CD4-positive, alpha-beta T cell (primary cell): ENCODE data around the gene TBC1D16. TPM values are rescaled to one million over a fixed set of nuclear protein-coding genes. Genes with fewer than 3 reads are reported as not detected.

Experiments used
- ATAC-seq: fragments of 200-7000 bp; cut with Tn5 transposase; one replicate; pipeline ENCODE4 v1.10.0; 2022; ENCODE audit warnings: mild to moderate bottlenecking; ENCODE audit not compliant: poor library complexity
- CTCF ChIA-PET: fragments of 350-600 bp; sonication (Branson Sonifier 250); formaldehyde crosslinking; loops from one replicate; lab custom pipeline; 2021; ENCODE audit warnings: antibody characterized with exemption, inconsistent platforms; lab: Charles Lee
- POLR2A ChIA-PET: fragments of 350-600 bp; sonication (Branson Sonifier 250); formaldehyde crosslinking; loops from one replicate; lab custom pipeline; 2021; ENCODE audit warnings: antibody characterized with exemption, inconsistent platforms; lab: Charles Lee
- DNase-seq, 14 experiments: peaks; one replicate each; pipeline ENCODE4 v3.0.0-alpha.2; 2013 to 2020; ENCODE audit warnings: mixed read lengths in 2 of 14
- H3K27ac ChIP-seq, 2 donors: one replicate each; pipeline versions ENCODE4 v1.5.1 to v1.7.0; 2013; ENCODE audit warnings: low read length in 2 of 2, low read depth in 1 of 2, mild to moderate bottlenecking in 1 of 2
- H3K27me3 ChIP-seq, 2 experiments: 1 replicate in 1 of 2; 2 replicates in 1 of 2; pipeline versions ENCODE4 v1.6.1 to v1.7.0; 2013; ENCODE audit warnings: low read length in 2 of 2, control low read depth in 1 of 2, mild to moderate bottlenecking in 1 of 2, moderate library complexity in 1 of 2; ENCODE audit not compliant: insufficient read depth in 2 of 2, control insufficient read depth in 1 of 2
- H3K36me3 ChIP-seq: one replicate; pipeline ENCODE4 v1.6.1; 2013; ENCODE audit warnings: low read length, control low read depth; ENCODE audit not compliant: insufficient read depth
- H3K4me1 ChIP-seq: one replicate; pipeline ENCODE4 v1.6.1; 2013; ENCODE audit warnings: low read length, control low read depth; ENCODE audit not compliant: insufficient read depth
- H3K4me3 ChIP-seq: one replicate; pipeline ENCODE4 v1.5.1; 2013; ENCODE audit warnings: mild to moderate bottlenecking, low read length, moderate library complexity
- H3K9me3 ChIP-seq, 2 experiments: 1 replicate in 1 of 2; 2 replicates in 1 of 2; pipeline versions ENCODE4 v1.6.1 to v1.7.0; 2013; ENCODE audit warnings: low read length in 2 of 2, mild to moderate bottlenecking in 2 of 2, control low read depth in 1 of 2, moderate library complexity in 1 of 2; ENCODE audit not compliant: control insufficient read depth in 1 of 2, insufficient read depth in 1 of 2
- H3K27ac Mint-ChIP-seq: one replicate; pipeline ENCODE4 v1.8.0; 2020; ENCODE audit warnings: mixed read lengths
- H3K27me3 Mint-ChIP-seq: one replicate; pipeline ENCODE4 v1.8.0; 2021; ENCODE audit warnings: mixed read lengths
- H3K36me3 Mint-ChIP-seq: one replicate; pipeline ENCODE4 v1.8.0; 2021; ENCODE audit warnings: low read depth, mixed read lengths
- H3K4me1 Mint-ChIP-seq: one replicate; pipeline ENCODE4 v1.8.0; 2021; ENCODE audit warnings: low read depth, mixed read lengths
- H3K4me3 Mint-ChIP-seq: one replicate; pipeline ENCODE4 v1.8.0; 2020; ENCODE audit warnings: mild to moderate bottlenecking, mixed read lengths
- H3K9me3 Mint-ChIP-seq: one replicate; pipeline ENCODE4 v1.8.0; 2020; ENCODE audit warnings: mixed read lengths
- CTCF ChIP-seq: fragments of 200-600 bp; IDR thresholded peaks from one replicate; pipeline ENCODE4 v1.8.0; 2022; ENCODE audit warnings: antibody characterized with exemption, mild to moderate bottlenecking
- intact Hi-C, 2 experiments: fragments of 100-400 bp; cut with DNase I in 1 of 2; cut with micrococcal nuclease in 1 of 2; formaldehyde crosslinking; loops; one replicate each; pipeline versions ENCODE4 v1.15.1 to v1.9.0; 2023 to 2025; cut with DNase I, micrococcal nuclease
- total RNA-seq, 174 experiments: library from RNA in 2 of 174; stranded (reverse) in 2 of 174; gene quantifications; one replicate each; pipeline ENCODE4 v1.2.3 and lab custom pipeline; 2021 to 2026

Gene TBC1D16
- total RNA-seq, 2 experiments from 2014 or later = 1.9 to 2.5 TPM

GRCh38 chr17:79977708-79978547, 57.7 kb downstream of the TBC1D16 start:
- Mint-ChIP-seq H3K4me1 (no peaks in the 10 kb centered on the region), H3K4me3 (no peak overlapping the region), H3K9me3 (no peaks in the 10 kb centered on the region), H3K27me3 (no peaks in the 10 kb centered on the region), H3K27ac (no peak overlapping the region), H3K36me3 (no peaks in the 10 kb centered on the region)
- Histone ChIP-seq H3K27ac (no peak overlapping the region), H3K9me3 (peaks cover 0 to 3% of the 10 kb centered on the region in 2 experiments), H3K36me3 (no peaks in the 10 kb centered on the region), H3K4me1 (no peaks in the 10 kb centered on the region), H3K4me3 (no peak overlapping the region), H3K27me3 (no peaks in the 10 kb centered on the region)
- DNase-seq = no peak
- intact Hi-C loops = no loop called here
- no peak for ATAC-seq
- no peak for TF ChIP-seq CTCF
- ChIA-PET CTCF (no interaction called here), POLR2A (no interaction called here)

DNA sequence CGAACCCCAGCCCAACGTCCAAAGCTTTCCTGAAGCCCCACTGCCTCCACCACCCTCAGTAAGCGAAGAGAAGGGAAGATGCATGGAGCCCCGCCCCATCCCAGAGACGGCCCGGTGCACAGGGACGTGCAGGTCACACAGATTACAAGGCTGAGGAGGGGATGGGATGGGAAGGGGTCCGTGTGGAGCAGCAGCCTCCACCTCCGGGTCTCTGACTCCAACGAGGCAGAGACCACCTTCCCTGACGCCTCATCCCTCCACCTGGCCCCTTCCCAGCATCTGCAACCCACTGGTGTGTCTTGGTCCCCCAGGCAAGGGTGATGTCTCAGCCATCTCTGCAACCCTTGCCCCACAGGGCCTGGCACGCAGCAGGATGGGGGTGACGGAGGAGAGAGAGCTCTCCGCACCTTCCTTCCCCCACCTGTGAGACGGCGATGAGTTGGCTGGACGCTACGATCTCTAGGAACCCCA, 58.5 kb downstream of the TBC1D16 start:
- H3K9me3 ChIP-seq = peaks cover 0 to 3% of the 10 kb centered on the region in 2 experiments
- no peak overlapping the region for H3K4me3 ChIP-seq
- H3K9me3 Mint-ChIP-seq = no peaks in the 10 kb centered on the region
- H3K4me1 ChIP-seq = no peaks in the 10 kb centered on the region
- no peak for ATAC-seq
- no peaks in the 10 kb centered on the region for H3K4me1 Mint-ChIP-seq
- no peaks in the 10 kb centered on the region for H3K27me3 Mint-ChIP-seq
- H3K36me3 ChIP-seq = no peaks in the 10 kb centered on the region
- H3K27ac Mint-ChIP-seq = no peak overlapping the region
- intact Hi-C loops = no loop called here
- DNase-seq = no peak
- TF ChIP-seq CTCF = no peak
- ChIA-PET POLR2A (no interaction called here), CTCF (no interaction called here)
- no peak overlapping the region for H3K27ac ChIP-seq
- no peak overlapping the region for H3K4me3 Mint-ChIP-seq
- H3K27me3 ChIP-seq = no peaks in the 10 kb centered on the region
- no peaks in the 10 kb centered on the region for H3K36me3 Mint-ChIP-seq

DNA sequence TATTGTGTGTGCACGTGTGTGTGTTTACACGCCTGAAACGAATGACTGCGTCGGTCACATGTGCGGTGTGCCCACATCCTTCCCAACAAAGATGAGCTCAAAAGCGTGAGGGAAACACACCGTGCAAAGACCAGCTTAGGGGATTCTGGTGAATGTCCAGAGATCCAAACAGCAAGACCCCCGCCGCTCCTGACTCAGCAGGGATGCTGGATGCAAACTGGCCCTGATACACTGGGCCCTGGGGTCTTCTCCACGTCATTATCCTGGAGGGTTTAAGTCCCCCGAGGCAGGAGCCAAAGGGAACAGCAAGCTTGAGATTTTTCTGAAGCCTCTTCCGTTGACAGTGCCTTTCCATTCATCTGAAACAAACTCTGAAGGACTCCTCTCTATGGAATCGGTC, 59.2 kb downstream of the TBC1D16 start:
- no peak for DNase-seq
- Mint-ChIP-seq H3K36me3 (no peaks in the 10 kb centered on the region), H3K4me3 (no peak overlapping the region), H3K27ac (no peak overlapping the region), H3K27me3 (no peaks in the 10 kb centered on the region), H3K9me3 (no peaks in the 10 kb centered on the region), H3K4me1 (no peaks in the 10 kb centered on the region)
- no peak for ATAC-seq
- Histone ChIP-seq H3K9me3 (peaks cover 0 to 3% of the 10 kb centered on the region in 2 experiments), H3K4me3 (no peak overlapping the region), H3K4me1 (no peaks in the 10 kb centered on the region), H3K36me3 (no peaks in the 10 kb centered on the region), H3K27ac (no peak overlapping the region), H3K27me3 (no peaks in the 10 kb centered on the region)
- intact Hi-C loops = no loop called here
- TF ChIP-seq CTCF = no peak
- ChIA-PET CTCF (no interaction called here), POLR2A (no interaction called here)
